Tibial nerve (tissue), 4 donors: Measurements from ENCODE around the gene LRRC3C. TPM values are rescaled to one million over a fixed set of nuclear protein-coding genes. Genes with fewer than 3 reads are reported as not detected.
"Not testable (repeated sequence)": the region's sequence is repeated elsewhere in the genome, so short reads cannot be mapped to it uniquely, and the experiment has no call there.

Experiments used
- DNase-seq, 2 donors: peaks; one replicate each; pipeline ENCODE4 v3.0.0-alpha.2; 2019; ENCODE audit warnings: low spot score in 2 of 2
- H3K27ac ChIP-seq, 4 donors: fragments of 200-600 bp; sonication (generic) in 3 of 4; one replicate each; pipeline ENCODE4 v1.5.1; 2017 to 2019; ENCODE audit warnings: mild to moderate bottlenecking in 1 of 4
- H3K27me3 ChIP-seq, 2 donors: fragments of 200-600 bp; sonication (generic) in 1 of 2; one replicate each; pipeline versions ENCODE4 v1.5.1 to v1.6.0; 2017 to 2019
- H3K36me3 ChIP-seq, 3 donors: fragments of 200-600 bp; sonication (generic); one replicate each; pipeline ENCODE4 v1.5.1; 2018 to 2019
- H3K4me1 ChIP-seq, 4 donors: fragments of 200-600 bp; sonication (generic) in 3 of 4; one replicate each; pipeline ENCODE4 v1.5.1; 2017 to 2019
- H3K4me3 ChIP-seq, 4 donors: fragments of 200-600 bp; sonication (generic) in 3 of 4; one replicate each; pipeline ENCODE4 v1.5.1; 2017 to 2019; ENCODE audit warnings: mild to moderate bottlenecking in 1 of 4, moderate library complexity in 1 of 4
- H3K9me3 ChIP-seq, 4 donors: fragments of 200-600 bp; sonication (generic) in 3 of 4; one replicate each; pipeline ENCODE4 v1.5.1; 2017 to 2019
- EP300 ChIP-seq, 2 donors: sonication (generic); formaldehyde crosslinking; IDR thresholded peaks; one replicate each; pipeline ENCODE4 v1.6.1; 2017; ENCODE audit warnings: antibody characterized with exemption in 2 of 2, mild to moderate bottlenecking in 1 of 2
- POLR2A ChIP-seq, 2 donors: fragments of 450-650 bp; IDR thresholded peaks; one replicate each; pipeline ENCODE4 v1.6.1; 2017; ENCODE audit warnings: antibody characterized with exemption in 2 of 2, mild to moderate bottlenecking in 2 of 2, moderate library complexity in 2 of 2
- WGBS, 2 donors: methylation state at CpG; one replicate each; pipeline ENCODE4 v1.1.5; 2018; 5-methylcytosine and 5-hydroxymethylcytosine counted together
- total RNA-seq, 4 donors: library from RNA; depleted of rRNA; stranded (reverse); fragments of >200 nt; gene quantifications; one replicate each; pipeline ENCODE4 v1.1.0, GENCODE V29; 2016
- TF ChIP-seq, protein P1 (sequence below), 5 experiments: fragments of 200-600 bp in 3 of 5; fragments of 450-650 bp in 2 of 5; sonication (generic) in 3 of 5; IDR thresholded peaks; one replicate each; pipeline ENCODE4 v1.5.1; 2016 to 2019; ENCODE audit warnings: antibody characterized with exemption in 5 of 5, mild to moderate bottlenecking in 3 of 5, moderate library complexity in 2 of 5

The LRRC3C gene, protein sequence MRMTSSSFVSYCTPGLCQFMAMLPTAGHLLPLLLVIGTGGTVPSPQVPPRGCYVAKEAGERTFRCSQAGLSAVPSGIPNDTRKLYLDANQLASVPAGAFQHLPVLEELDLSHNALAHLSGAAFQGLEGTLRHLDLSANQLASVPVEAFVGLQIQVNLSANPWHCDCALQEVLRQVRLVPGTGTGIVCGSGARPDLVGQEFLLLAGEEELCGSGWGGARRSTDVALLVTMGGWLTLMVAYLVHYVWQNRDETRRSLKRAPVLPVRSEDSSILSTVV
- total RNA-seq: not detected

DNA sequence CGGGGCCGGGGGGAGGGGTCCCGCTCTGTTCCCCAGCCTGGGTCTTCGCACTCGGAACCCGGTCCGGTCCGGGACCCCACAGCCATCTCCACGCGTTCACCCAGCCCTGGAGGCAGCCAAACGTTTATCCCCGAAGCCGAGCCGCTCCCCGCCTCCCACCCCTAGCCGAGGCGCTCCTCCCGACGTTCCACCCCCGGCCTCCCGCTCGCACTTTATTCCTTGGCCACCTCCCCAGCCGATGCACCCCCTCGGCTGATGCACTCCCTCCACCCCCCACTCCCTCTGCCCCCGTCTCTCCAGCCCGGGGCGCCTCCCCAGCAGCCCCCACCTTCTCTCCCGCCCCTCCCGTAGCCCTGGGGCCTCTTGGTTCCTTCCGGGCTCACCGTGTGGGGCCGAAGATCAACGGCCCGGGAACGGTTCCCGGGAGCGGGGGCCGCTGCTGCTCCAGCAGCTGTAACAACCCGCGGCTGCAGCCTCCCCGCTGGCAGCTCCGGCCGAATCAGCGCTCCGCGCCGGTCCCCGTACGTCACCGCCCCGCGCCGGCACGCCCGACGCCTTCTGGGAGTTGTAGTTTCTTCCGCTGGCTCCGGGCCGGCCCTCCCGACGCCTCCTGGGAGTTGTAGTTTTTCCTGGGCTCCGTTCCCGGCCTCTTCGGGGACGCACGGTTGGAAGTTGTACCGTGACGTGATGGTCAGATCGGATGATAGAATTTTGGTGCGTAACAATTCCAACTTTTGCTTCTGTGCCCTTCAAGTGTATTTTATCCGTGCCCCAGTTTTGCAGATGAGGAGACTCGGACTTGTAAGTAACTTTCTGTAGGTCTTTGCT is at the start of gene LRRC3C, which contains the start of gene ORMDL3:
Gene LRRC3C, plus strand, starts transcription at position 632 of the 828 bp plus-strand sequence. CDS start 13,792 bp downstream, outside the sequence.
Gene ORMDL3, minus strand, starts transcription at position 501 of the 828 bp plus-strand sequence. CDS start 3,398 bp downstream, outside the sequence.
- no peaks in the 10 kb centered on the region for H3K27me3 ChIP-seq
- peak within 1 kb of the TSS; percentile 74 to 92 (median 84) for H3K4me3 ChIP-seq
- TF ChIP-seq, protein P1, sequence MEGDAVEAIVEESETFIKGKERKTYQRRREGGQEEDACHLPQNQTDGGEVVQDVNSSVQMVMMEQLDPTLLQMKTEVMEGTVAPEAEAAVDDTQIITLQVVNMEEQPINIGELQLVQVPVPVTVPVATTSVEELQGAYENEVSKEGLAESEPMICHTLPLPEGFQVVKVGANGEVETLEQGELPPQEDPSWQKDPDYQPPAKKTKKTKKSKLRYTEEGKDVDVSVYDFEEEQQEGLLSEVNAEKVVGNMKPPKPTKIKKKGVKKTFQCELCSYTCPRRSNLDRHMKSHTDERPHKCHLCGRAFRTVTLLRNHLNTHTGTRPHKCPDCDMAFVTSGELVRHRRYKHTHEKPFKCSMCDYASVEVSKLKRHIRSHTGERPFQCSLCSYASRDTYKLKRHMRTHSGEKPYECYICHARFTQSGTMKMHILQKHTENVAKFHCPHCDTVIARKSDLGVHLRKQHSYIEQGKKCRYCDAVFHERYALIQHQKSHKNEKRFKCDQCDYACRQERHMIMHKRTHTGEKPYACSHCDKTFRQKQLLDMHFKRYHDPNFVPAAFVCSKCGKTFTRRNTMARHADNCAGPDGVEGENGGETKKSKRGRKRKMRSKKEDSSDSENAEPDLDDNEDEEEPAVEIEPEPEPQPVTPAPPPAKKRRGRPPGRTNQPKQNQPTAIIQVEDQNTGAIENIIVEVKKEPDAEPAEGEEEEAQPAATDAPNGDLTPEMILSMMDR (IDR thresholded peaks at IDR 0.05): peak in 1 of 5 experiments; percentile 28
- TF ChIP-seq EP300 (IDR thresholded peaks at IDR 0.05) (peak; percentile 92 to 97), POLR2A (IDR thresholded peaks at IDR 0.05) (peak; percentile 52 to 65)
- WGBS, 2 donors: 2 to 3% methylated on average over 25 to 60 of the region's 72 CpGs
- H3K9me3 ChIP-seq: no peaks in the 10 kb centered on the region
- peak within 1 kb of the TSS; percentile 86 to 94 (median 90) for H3K27ac ChIP-seq
- peaks cover under 1 to 19% (median 12%) of the 10 kb centered on the region in 3 donors for H3K36me3 ChIP-seq
- DNase-seq: peak; percentile 81 to 89
- peaks cover 0 to 49% (median 29%) of the 10 kb centered on the region in 4 donors for H3K4me1 ChIP-seq

DNA sequence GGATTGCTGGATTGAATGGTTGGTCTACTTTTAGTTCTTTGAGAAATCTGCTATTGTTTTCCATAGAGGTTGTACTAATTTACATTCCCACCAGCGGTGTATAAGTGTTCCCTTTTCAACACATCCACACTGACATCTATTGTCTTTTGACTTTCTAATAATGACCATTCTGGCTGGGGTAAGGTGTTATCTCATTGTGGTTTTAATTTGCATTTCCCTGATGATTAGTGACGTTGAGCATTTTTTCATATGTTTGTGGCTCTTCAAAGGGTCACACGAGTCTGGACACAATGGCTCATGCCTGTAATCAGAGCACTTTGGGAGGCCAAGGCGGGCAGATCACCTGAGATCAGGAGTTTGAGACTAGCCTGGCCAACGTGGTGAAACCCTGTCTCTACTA is 41.4 kb upstream of the LRRC3C start:
- 69 to 76% methylated on average over 5 of the region's 5 CpGs for WGBS, 2 donors
- not testable (repeated sequence) for H3K36me3 ChIP-seq, H3K27ac ChIP-seq, DNase-seq, H3K4me1 ChIP-seq, H3K4me3 ChIP-seq, H3K9me3 ChIP-seq
- H3K27me3 ChIP-seq: peaks cover 0 to 31% of the 10 kb centered on the region in 2 donors

DNA sequence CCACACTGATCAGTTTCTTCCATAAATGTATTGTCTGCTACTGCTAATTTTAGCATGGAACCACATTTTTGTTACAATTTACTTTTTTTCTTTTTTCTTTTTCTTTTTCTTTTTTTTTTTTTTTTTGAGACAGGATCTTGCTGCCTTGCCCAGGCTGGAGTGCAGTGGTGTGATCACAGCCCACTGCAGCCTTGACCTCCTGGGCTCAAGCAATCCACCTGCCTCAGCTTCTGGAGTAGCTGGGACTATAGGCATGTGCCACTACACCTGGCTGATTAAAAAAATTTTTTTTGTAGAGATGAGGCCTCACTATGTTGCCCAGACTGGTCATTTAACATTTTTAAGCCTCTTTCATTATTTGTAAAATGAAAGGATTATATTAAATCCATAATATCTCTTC is 40.5 kb upstream of the LRRC3C start:
- Histone ChIP-seq H3K9me3 (peaks cover 0 to 9% (median 0%) of the 10 kb centered on the region in 4 donors), H3K27ac (no peak overlapping the region), H3K27me3 (peaks cover 0 to 38% of the 10 kb centered on the region in 2 donors), H3K4me1 (no peaks in the 10 kb centered on the region), H3K4me3 (no peak overlapping the region), H3K36me3 (no peaks in the 10 kb centered on the region)
- TF ChIP-seq, protein P1 (IDR thresholded peaks at IDR 0.05): no peak
- TF ChIP-seq POLR2A (IDR thresholded peaks at IDR 0.05) (no peak), EP300 (IDR thresholded peaks at IDR 0.05) (no peak)
- no peak for DNase-seq

DNA sequence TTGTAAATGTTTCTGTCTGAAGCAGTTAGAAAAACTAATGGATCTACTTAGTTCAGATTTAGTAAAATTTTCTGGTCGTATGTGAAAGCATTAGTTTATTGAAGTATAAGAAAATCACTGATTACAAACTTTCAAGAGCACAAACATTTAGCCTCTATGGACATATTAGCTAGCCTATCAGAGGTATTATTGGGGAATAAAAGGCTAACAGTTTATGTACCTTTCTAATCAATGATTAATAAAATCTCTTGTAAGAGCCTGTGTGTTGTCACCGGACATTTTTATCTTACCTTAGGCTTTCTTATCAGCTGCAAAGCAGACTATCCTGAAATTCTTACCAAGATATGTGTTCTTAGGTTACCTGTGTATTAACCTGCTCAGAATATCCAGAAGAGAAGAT is 38.3 kb upstream of the LRRC3C start:
- Histone ChIP-seq H3K36me3 (no peaks in the 10 kb centered on the region), H3K4me1 (no peaks in the 10 kb centered on the region), H3K27ac (no peak overlapping the region), H3K9me3 (peaks cover 0 to 9% (median 0%) of the 10 kb centered on the region in 4 donors), H3K4me3 (no peak overlapping the region), H3K27me3 (peaks cover 0 to 52% of the 10 kb centered on the region in 2 donors)
- no peak for TF ChIP-seq POLR2A (IDR thresholded peaks at IDR 0.05)
- TF ChIP-seq, protein P1 (IDR thresholded peaks at IDR 0.05): no peak
- no peak for TF ChIP-seq EP300 (IDR thresholded peaks at IDR 0.05)
- 40 to 75% methylated on average over 2 of the region's 2 CpGs for WGBS, 2 donors
- no peak for DNase-seq

DNA sequence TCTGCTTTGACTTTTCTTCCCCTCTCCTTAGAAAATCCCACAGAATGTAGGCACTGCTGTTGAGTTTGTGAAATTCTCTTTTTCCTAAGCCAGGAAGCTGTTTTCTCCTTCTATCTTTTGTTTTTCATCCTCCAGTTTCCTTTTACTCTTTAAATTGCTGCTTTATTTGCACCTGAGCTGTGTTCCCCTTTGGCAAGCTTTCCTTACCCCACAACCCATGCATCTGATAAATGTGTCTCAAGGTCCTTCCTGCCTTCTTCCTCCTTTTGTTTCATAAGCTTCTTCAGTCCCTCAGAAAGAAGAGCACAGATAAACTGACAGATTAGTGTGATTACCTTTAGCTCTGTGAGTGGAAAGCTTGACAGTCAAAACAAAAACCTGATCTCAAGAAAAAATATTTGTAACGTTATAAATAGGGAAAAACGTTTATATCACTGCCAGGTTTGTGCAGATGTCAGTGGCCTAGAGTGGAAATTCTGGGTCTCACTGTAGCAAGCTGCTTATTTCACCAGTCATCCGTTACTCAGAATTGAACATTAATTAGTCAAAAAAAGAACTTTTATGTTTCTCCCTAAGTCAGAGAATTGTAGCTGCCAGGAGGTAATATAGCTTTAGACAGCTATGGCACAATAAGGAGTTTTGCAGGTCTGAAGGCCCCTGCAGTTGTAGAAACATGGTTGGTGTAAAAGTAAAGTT is 32.7 kb upstream of the LRRC3C start:
- Histone ChIP-seq H3K4me1 (no peaks in the 10 kb centered on the region), H3K9me3 (peaks cover 0 to 9% (median 0%) of the 10 kb centered on the region in 4 donors), H3K4me3 (no peak overlapping the region), H3K27me3 (peaks cover 0 to 27% of the 10 kb centered on the region in 2 donors), H3K36me3 (no peaks in the 10 kb centered on the region), H3K27ac (no peak overlapping the region)
- TF ChIP-seq POLR2A (IDR thresholded peaks at IDR 0.05): no peak
- TF ChIP-seq, protein P1 (IDR thresholded peaks at IDR 0.05): no peak
- no peak for TF ChIP-seq EP300 (IDR thresholded peaks at IDR 0.05)
- no peak for DNase-seq
- 23 to 33% methylated on average over 3 of the region's 3 CpGs for WGBS, 2 donors
